ENCODE data around the gene MXRA7.

DNA sequence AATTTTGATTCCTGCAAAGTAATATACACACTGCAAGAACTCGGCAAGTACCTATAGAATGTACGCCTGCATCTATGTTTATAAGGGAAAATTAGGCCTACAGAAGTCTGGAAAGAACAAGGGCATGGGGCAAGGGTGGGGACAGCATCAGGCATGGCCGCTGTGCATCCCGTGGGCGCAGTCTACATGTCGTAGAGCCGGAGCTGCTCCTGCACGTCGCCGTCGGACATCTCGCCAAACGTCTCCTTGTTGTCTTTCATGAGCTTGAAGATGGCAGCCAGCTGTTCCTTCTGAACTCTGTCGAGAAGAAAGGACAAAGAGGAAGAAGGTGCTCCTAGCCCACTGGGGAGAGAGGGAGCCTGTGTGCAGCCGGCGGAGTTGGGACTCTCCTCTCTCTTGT lies 33.4 kb downstream of the MXRA7 start:
- TF ChIP-seq, protein P1, sequence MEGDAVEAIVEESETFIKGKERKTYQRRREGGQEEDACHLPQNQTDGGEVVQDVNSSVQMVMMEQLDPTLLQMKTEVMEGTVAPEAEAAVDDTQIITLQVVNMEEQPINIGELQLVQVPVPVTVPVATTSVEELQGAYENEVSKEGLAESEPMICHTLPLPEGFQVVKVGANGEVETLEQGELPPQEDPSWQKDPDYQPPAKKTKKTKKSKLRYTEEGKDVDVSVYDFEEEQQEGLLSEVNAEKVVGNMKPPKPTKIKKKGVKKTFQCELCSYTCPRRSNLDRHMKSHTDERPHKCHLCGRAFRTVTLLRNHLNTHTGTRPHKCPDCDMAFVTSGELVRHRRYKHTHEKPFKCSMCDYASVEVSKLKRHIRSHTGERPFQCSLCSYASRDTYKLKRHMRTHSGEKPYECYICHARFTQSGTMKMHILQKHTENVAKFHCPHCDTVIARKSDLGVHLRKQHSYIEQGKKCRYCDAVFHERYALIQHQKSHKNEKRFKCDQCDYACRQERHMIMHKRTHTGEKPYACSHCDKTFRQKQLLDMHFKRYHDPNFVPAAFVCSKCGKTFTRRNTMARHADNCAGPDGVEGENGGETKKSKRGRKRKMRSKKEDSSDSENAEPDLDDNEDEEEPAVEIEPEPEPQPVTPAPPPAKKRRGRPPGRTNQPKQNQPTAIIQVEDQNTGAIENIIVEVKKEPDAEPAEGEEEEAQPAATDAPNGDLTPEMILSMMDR (IDR thresholded peaks at IDR 0.05 in 4 of 5, conservative IDR thresholded peaks at IDR 0.05 in 1 of 5), result no peak
- TF ChIP-seq POLR2A (IDR thresholded peaks at IDR 0.05), result no peak

All from gastrocnemius medialis (tissue), 4 donors.